Measurements from ENCODE around the gene KCNIP4. TPM values are rescaled to one million over a fixed set of nuclear protein-coding genes. Genes with fewer than 3 reads are reported as not detected.

KCNIP4 gene
- total and polyA plus RNA-seq, 10 of the 15 experiments (the other 5 are each of a cell fraction or from before 2014, with no cell fraction given) = 0.03 to 0.23 (median 0.13) TPM; not detected in 7

- Histone ChIP-seq H3K27me3 (replicated peaks in 1 of 2; ENCODE audit: control insufficient read depth in 2 of 2, insufficient read depth in 2 of 2, low read length in 1 of 2) (no peaks in the 10 kb centered on the region), H3K4me2 (ENCODE audit: control insufficient read depth, insufficient read depth) (no peak overlapping the region), H3K36me3 (ENCODE audit: control insufficient read depth in 2 of 2, insufficient read depth in 2 of 2, low read length in 1 of 2) (no peaks in the 10 kb centered on the region), H3K27ac (ENCODE audit: control insufficient read depth, insufficient read depth) (no peak overlapping the region), H3K4me3 (no peak overlapping the region), H3K4me1 (ENCODE audit: control insufficient read depth, insufficient read depth, low read length) (no peaks in the 10 kb centered on the region), H3K9me3 (replicated peaks; ENCODE audit: control insufficient read depth, insufficient read depth, low read length) (no peaks in the 10 kb centered on the region), H4K20me1 (ENCODE audit: control insufficient read depth, insufficient read depth) (no peaks in the 10 kb centered on the region), H2AFZ (ENCODE audit: control insufficient read depth, low read depth, low read length) (no peak overlapping the region), H3K9ac (ENCODE audit: control insufficient read depth, insufficient read depth, low read length) (no peak overlapping the region), H3K79me2 (ENCODE audit: control insufficient read depth, insufficient read depth, low read length) (no peaks in the 10 kb centered on the region)
- WGBS (ENCODE audit: insufficient coverage, insufficient replicate concordance, low lambda C conversion rate, missing lambda C conversion rate) = 22% methylated on average over 2 of the region's 2 CpGs
- ChIA-PET CTCF (no interaction called here), RAD21 (ENCODE audit: unreplicated experiment) (interaction anchor here (1.4 kb wide), 1 partner anchor 411 kb away, joined by 3 read pairs; no protein-coding TSS in a partner anchor), POLR2A (no interaction called here), SMC1A (ENCODE audit: uncharacterized antibody, unreplicated experiment) (no interaction called here)
- no peak for FAIRE-seq
- TF ChIP-seq NFIC (IDR thresholded peaks at IDR 0.05; ENCODE audit: low read depth, low read length) (no peak), IRF5 (IDR thresholded peaks at IDR 0.05; ENCODE audit: borderline replicate concordance) (no peak), CREB1 (IDR thresholded peaks at IDR 0.05; ENCODE audit: low read depth) (no peak), E4F1 (IDR thresholded peaks at IDR 0.05; ENCODE audit: borderline replicate concordance, partially characterized antibody) (no peak), TARDBP (IDR thresholded peaks at IDR 0.05; ENCODE audit: borderline replicate concordance) (no peak), NFYA (IDR thresholded peaks at IDR 0.05; ENCODE audit: borderline replicate concordance, low read depth, low read length) (no peak), POLR2A (IDR thresholded peaks at IDR 0.05; ENCODE audit: low read depth, low read length) (no peak), SP1 (IDR thresholded peaks at IDR 0.05; ENCODE audit: low read depth, low read length) (no peak), IKZF2 (IDR thresholded peaks at IDR 0.05) (no peak), NFXL1 (IDR thresholded peaks at IDR 0.05; ENCODE audit: borderline replicate concordance) (no peak), CHD4 (IDR thresholded peaks at IDR 0.05) (no peak), RAD21 (IDR thresholded peaks at IDR 0.05; ENCODE audit: insufficient read depth, low read depth, low read length) (no peak)
- TF ChIP-seq, protein P1, sequence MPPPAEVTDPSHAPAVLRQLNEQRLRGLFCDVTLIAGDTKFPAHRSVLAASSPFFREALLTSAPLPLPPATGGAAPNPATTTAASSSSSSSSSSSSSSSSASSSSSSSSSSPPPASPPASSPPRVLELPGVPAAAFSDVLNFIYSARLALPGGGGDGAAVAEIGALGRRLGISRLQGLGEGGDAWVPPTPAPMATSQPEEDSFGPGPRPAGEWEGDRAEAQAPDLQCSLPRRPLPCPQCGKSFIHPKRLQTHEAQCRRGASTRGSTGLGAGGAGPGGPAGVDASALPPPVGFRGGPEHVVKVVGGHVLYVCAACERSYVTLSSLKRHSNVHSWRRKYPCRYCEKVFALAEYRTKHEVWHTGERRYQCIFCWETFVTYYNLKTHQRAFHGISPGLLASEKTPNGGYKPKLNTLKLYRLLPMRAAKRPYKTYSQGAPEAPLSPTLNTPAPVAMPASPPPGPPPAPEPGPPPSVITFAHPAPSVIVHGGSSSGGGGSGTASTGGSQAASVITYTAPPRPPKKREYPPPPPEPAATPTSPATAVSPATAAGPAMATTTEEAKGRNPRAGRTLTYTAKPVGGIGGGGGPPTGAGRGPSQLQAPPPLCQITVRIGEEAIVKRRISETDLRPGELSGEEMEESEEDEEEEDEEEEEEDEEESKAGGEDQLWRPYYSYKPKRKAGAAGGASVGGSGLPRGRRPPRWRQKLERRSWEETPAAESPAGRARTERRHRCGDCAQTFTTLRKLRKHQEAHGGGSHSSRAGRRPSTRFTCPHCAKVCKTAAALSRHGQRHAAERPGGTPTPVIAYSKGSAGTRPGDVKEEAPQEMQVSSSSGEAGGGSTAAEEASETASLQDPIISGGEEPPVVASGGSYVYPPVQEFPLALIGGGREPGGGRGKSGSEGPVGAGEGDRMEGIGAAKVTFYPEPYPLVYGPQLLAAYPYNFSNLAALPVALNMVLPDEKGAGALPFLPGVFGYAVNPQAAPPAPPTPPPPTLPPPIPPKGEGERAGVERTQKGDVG (CRISPR knock-in tag; IDR thresholded peaks at IDR 0.05) = no peak
- BruUV-seq (replicated peaks) = no TSS peak
- intact Hi-C loops (cut with micrococcal nuclease; ENCODE audit: unreplicated experiment) = no loop called here
- ATAC-seq = no peak
- DNase-seq (ENCODE audit: low read depth, low spot score) = no peak
- in situ Hi-C loops (cut with MboI) = no loop called here
Observed at GRCh38 chr4:21184788-21185187, 763.8 kb downstream of the KCNIP4 start.

Data from GM12878 (cell line).